HG02885 (cell line): ENCODE measurements around the gene CCDC88B.

ENCODE experiments used
- ATAC-seq: cut with Tn5 transposase; IDR thresholded peaks from one replicate; pipeline ENCODE4 v1.9.1; 2021; ENCODE audit warnings: mild to moderate bottlenecking; ENCODE audit not compliant: unreplicated experiment, poor library complexity

The CCDC88B gene

GRCh38 chr11:64341429-64341828 lies 1.4 kb downstream of the CCDC88B start:
- ATAC-seq = no peak

GRCh38 chr11:64341851-64342791 lies 2.1 kb downstream of the CCDC88B start:
- peak; percentile 65 for ATAC-seq

- ATAC-seq = no peak
Observed at GRCh38 chr11:64342869-64343745, 3.1 kb downstream of the CCDC88B start.

- no peak for ATAC-seq
Observed at GRCh38 chr11:64343767-64344559, 4.0 kb downstream of the CCDC88B start.

- no peak for ATAC-seq
Observed at GRCh38 chr11:64344787-64345186, 4.8 kb downstream of the CCDC88B start.

- no peak for ATAC-seq
Observed at GRCh38 chr11:64347193-64347867, 7.3 kb downstream of the CCDC88B start.

GRCh38 chr11:64348383-64349024 lies 8.5 kb downstream of the CCDC88B start:
- no peak for ATAC-seq

GRCh38 chr11:64349025-64349387 lies 9.0 kb downstream of the CCDC88B start:
- ATAC-seq = no peak

GRCh38 chr11:64349404-64349803 lies 9.4 kb downstream of the CCDC88B start:
- no peak for ATAC-seq

- ATAC-seq = no peak
Observed at GRCh38 chr11:64351136-64351631, 11.2 kb downstream of the CCDC88B start.

- ATAC-seq = no peak
Observed at GRCh38 chr11:64352099-64352994, 12.3 kb downstream of the CCDC88B start.

GRCh38 chr11:64352995-64353714 lies 13.2 kb downstream of the CCDC88B start:
- ATAC-seq = no peak

GRCh38 chr11:64353715-64354506 lies 13.9 kb downstream of the CCDC88B start:
- ATAC-seq = no peak

- ATAC-seq = no peak
Observed at GRCh38 chr11:64355078-64355940, 15.3 kb downstream of the CCDC88B start.

- ATAC-seq = no peak
Observed at GRCh38 chr11:64356498-64357411, 16.8 kb downstream of the CCDC88B start.
